ENCODE data around the gene ADGRD1. TPM values are rescaled to one million over a fixed set of nuclear protein-coding genes. Genes with fewer than 3 reads are reported as not detected.
"Not testable (repeated sequence)": the region's sequence is repeated elsewhere in the genome, so short reads cannot be mapped to it uniquely, and the experiment has no call there.

ADGRD1 gene
- total RNA-seq (ENCODE audit: unreplicated experiment) = 1.7 TPM
- long read RNA-seq, partial matches to known transcripts = 0 of 1 reads
- long read RNA-seq, other reads (novel, unspliced or antisense) = 1 of 1 reads

- TF ChIP-seq CTCF (IDR thresholded peaks at IDR 0.05; ENCODE audit: unreplicated experiment) = no peak
- Mint-ChIP-seq H3K4me1 (ENCODE audit: unreplicated experiment) (no peaks in the 10 kb centered on the region), H3K27me3 (ENCODE audit: unreplicated experiment) (peaks cover 1% of the 10 kb centered on the region), H3K36me3 (ENCODE audit: low read depth, unreplicated experiment) (no peaks in the 10 kb centered on the region), H3K4me3 (ENCODE audit: unreplicated experiment) (no peak within 1 kb of the TSS), H3K9me3 (ENCODE audit: unreplicated experiment) (peaks cover 4% of the 10 kb centered on the region), H3K27ac (ENCODE audit: unreplicated experiment) (no peak within 1 kb of the TSS)
- DNase-seq (ENCODE audit: low spot score) = no peak
These were observed at the start of gene ADGRD1 for GRCh38 chr12:130953771-130954543. TSS of gene ADGRD1 (plus strand) at chr12:130953907. CDS start at chr12:130954466, 559 bp downstream.

- H3K27me3 Mint-ChIP-seq (ENCODE audit: unreplicated experiment) = peaks cover 3% of the 10 kb centered on the region
- no peaks in the 10 kb centered on the region for H3K9me3 Mint-ChIP-seq (ENCODE audit: unreplicated experiment)
- no peaks in the 10 kb centered on the region for H3K36me3 Mint-ChIP-seq (ENCODE audit: low read depth, unreplicated experiment)
- no peak for DNase-seq (ENCODE audit: low spot score)
- peaks cover 5% of the 10 kb centered on the region for H3K4me1 Mint-ChIP-seq (ENCODE audit: unreplicated experiment)
- no peak for TF ChIP-seq CTCF (IDR thresholded peaks at IDR 0.05; ENCODE audit: unreplicated experiment)
- H3K4me3 Mint-ChIP-seq (ENCODE audit: unreplicated experiment) = no peak overlapping the region
- H3K27ac Mint-ChIP-seq (ENCODE audit: unreplicated experiment) = no peak overlapping the region
These were observed 49.6 kb upstream of the ADGRD1 start for GRCh38 chr12:130904064-130904463.

GRCh38 chr12:130904936-130905455 lies 48.7 kb upstream of the ADGRD1 start:
- H3K4me3 Mint-ChIP-seq (ENCODE audit: unreplicated experiment); H3K36me3 Mint-ChIP-seq (ENCODE audit: low read depth, unreplicated experiment); H3K27me3 Mint-ChIP-seq (ENCODE audit: unreplicated experiment); DNase-seq (ENCODE audit: low spot score); H3K4me1 Mint-ChIP-seq (ENCODE audit: unreplicated experiment); H3K9me3 Mint-ChIP-seq (ENCODE audit: unreplicated experiment): not testable (repeated sequence)
- peak overlapping the region; percentile 25 for H3K27ac Mint-ChIP-seq (ENCODE audit: unreplicated experiment)

- Mint-ChIP-seq H3K27me3 (ENCODE audit: unreplicated experiment) (peaks cover 3% of the 10 kb centered on the region), H3K4me1 (ENCODE audit: unreplicated experiment) (peaks cover 5% of the 10 kb centered on the region)
- no peak for TF ChIP-seq CTCF (IDR thresholded peaks at IDR 0.05; ENCODE audit: unreplicated experiment)
These were observed 44.6 kb upstream of the ADGRD1 start for GRCh38 chr12:130909111-130909510.

GRCh38 chr12:130911193-130911592 lies 42.5 kb upstream of the ADGRD1 start:
- Mint-ChIP-seq H3K36me3 (ENCODE audit: low read depth, unreplicated experiment) (no peaks in the 10 kb centered on the region), H3K27ac (ENCODE audit: unreplicated experiment) (no peak overlapping the region), H3K9me3 (ENCODE audit: unreplicated experiment) (no peaks in the 10 kb centered on the region), H3K4me3 (ENCODE audit: unreplicated experiment) (no peak overlapping the region), H3K27me3 (ENCODE audit: unreplicated experiment) (no peaks in the 10 kb centered on the region), H3K4me1 (ENCODE audit: unreplicated experiment) (no peaks in the 10 kb centered on the region)
- no peak for TF ChIP-seq CTCF (IDR thresholded peaks at IDR 0.05; ENCODE audit: unreplicated experiment)
- DNase-seq (ENCODE audit: low spot score) = no peak

More at GRCh38 chr12:130909111-130909510, 44.6 kb upstream of the ADGRD1 start:
- H3K27ac Mint-ChIP-seq (ENCODE audit: unreplicated experiment) = no peak overlapping the region
- H3K4me3 Mint-ChIP-seq (ENCODE audit: unreplicated experiment) = no peak overlapping the region
- DNase-seq (ENCODE audit: low spot score) = no peak
- H3K36me3 Mint-ChIP-seq (ENCODE audit: low read depth, unreplicated experiment) = no peaks in the 10 kb centered on the region
- H3K9me3 Mint-ChIP-seq (ENCODE audit: unreplicated experiment) = no peaks in the 10 kb centered on the region

Data from endothelial cell (in vitro differentiated cells).